IMR-90 (cell line): Measurements from ENCODE around the gene COL13A1. TPM values are rescaled to one million over a fixed set of nuclear protein-coding genes. Genes with fewer than 3 reads are reported as not detected.

Experiments
- ATAC-seq: fragments of 200-7000 bp; cut with Tn5 transposase; 2 replicates; pipeline ENCODE4 v1.9.1; 2020; ENCODE audit warnings: low read depth, mild to moderate bottlenecking, moderate library complexity
- BruUV-seq: library from RNA; stranded (reverse); fragments of 400-500 nt; replicated peaks from 2 replicates; lab custom pipeline; 2021; lab: Mats Ljungman, UMichigan
- CTCF ChIA-PET: fragments of 300-600 bp; formaldehyde crosslinking; extraction: SDS; loops from one replicate; lab custom pipeline; 2021; ENCODE audit warnings: antibody characterized with exemption; lab: Yijun Ruan, JAX
- POLR2A ChIA-PET: fragments of 300-600 bp; sonication (Branson Sonifier 250); formaldehyde crosslinking; loops from one replicate; lab custom pipeline; 2022; ENCODE audit warnings: antibody characterized with exemption; ENCODE audit not compliant: unreplicated experiment; lab: Charles Lee
- DNase-seq: peaks from one replicate; pipeline ENCODE4 v3.0.0; 2013
- H2AFZ ChIP-seq: replicated peaks from 2 replicates; pipeline ENCODE3; 2013; ENCODE audit warnings: low read length, mild to moderate bottlenecking; ENCODE audit not compliant: poor library complexity
- H2AK5ac ChIP-seq: 2 replicates; pipeline ENCODE4 v1.6.1; 2013; ENCODE audit warnings: low read depth, low read length, inconsistent platforms
- H2AK9ac ChIP-seq: replicated peaks from 2 replicates; pipeline ENCODE3; 2013; ENCODE audit warnings: mild to moderate bottlenecking, low read depth, low read length, moderate library complexity; ENCODE audit not compliant: poor library complexity
- H2BK120ac ChIP-seq: 2 replicates; pipeline ENCODE4 v1.6.1; 2013; ENCODE audit warnings: low read depth, low read length, inconsistent platforms
- H2BK15ac ChIP-seq: 3 replicates; pipeline ENCODE4 v1.6.1; 2013; ENCODE audit warnings: low read depth, low read length, inconsistent platforms
- H2BK20ac ChIP-seq: 2 replicates; pipeline ENCODE4 v1.6.1; 2013; ENCODE audit warnings: low read depth, mild to moderate bottlenecking, inconsistent platforms, low read length, moderate library complexity
- H2BK5ac ChIP-seq: 2 replicates; pipeline ENCODE4 v1.6.1; 2013; ENCODE audit warnings: mild to moderate bottlenecking, low read depth, low read length, inconsistent platforms; ENCODE audit not compliant: poor library complexity, severe bottlenecking
- H3K14ac ChIP-seq: replicated peaks from 2 replicates; pipeline ENCODE4 v1.6.1; 2013; ENCODE audit warnings: low read depth, low read length, inconsistent platforms
- H3K18ac ChIP-seq: 2 replicates; pipeline ENCODE4 v1.6.1; 2013; ENCODE audit warnings: low read depth, low read length, control low read depth
- H3K23ac ChIP-seq: 2 replicates; pipeline ENCODE4 v1.6.1; 2013; ENCODE audit warnings: low read depth, low read length, inconsistent platforms
- H3K27ac ChIP-seq: 2 replicates; pipeline ENCODE4 v1.5.1; 2013; ENCODE audit warnings: mild to moderate bottlenecking, control low read depth, low read length; ENCODE audit not compliant: insufficient read depth
- H3K27me3 ChIP-seq: 2 replicates; pipeline ENCODE4 v1.6.1; 2013; ENCODE audit warnings: low read length; ENCODE audit not compliant: control insufficient read depth, insufficient read depth
- H3K36me3 ChIP-seq: 2 replicates; pipeline ENCODE4 v1.6.1; 2013; ENCODE audit warnings: low read length, mixed read lengths; ENCODE audit not compliant: control insufficient read depth, insufficient read depth
- H3K4ac ChIP-seq: 2 replicates; pipeline ENCODE4 v1.6.1; 2013; ENCODE audit warnings: low read depth, low read length, inconsistent platforms
- H3K4me1 ChIP-seq: 2 replicates; pipeline ENCODE4 v1.6.1; 2013; ENCODE audit warnings: low read length, mixed read lengths; ENCODE audit not compliant: control insufficient read depth, insufficient read depth
- H3K4me2 ChIP-seq: 2 replicates; pipeline ENCODE4 v1.6.1; 2013; ENCODE audit warnings: low read depth, mild to moderate bottlenecking, control low read depth, low read length, moderate library complexity
- H3K4me3 ChIP-seq: 2 replicates; pipeline ENCODE4 v1.5.1; 2013; ENCODE audit warnings: low read depth, mild to moderate bottlenecking, control low read depth, low read length, moderate library complexity; ENCODE audit not compliant: insufficient read depth
- H3K56ac ChIP-seq: 2 replicates; pipeline ENCODE4 v1.6.1; 2013; ENCODE audit warnings: low read length, inconsistent platforms; ENCODE audit not compliant: insufficient read depth; ENCODE audit errors: extremely low read depth
- H3K79me1 ChIP-seq, 2 experiments: 2 replicates each; pipeline ENCODE4 v1.6.1; 2013; ENCODE audit warnings: low read length in 2 of 2, inconsistent platforms in 1 of 2, low read depth in 1 of 2
- H3K9ac ChIP-seq: 2 replicates; pipeline ENCODE4 v1.6.1; 2013; ENCODE audit warnings: low read depth, low read length, control low read depth
- H3K9me1 ChIP-seq: 2 replicates; pipeline ENCODE4 v1.6.1; 2013; ENCODE audit warnings: low read length, inconsistent platforms; ENCODE audit not compliant: insufficient read depth
- H3K9me3 ChIP-seq: 2 replicates; pipeline ENCODE4 v1.6.1; 2013; ENCODE audit warnings: low read length; ENCODE audit not compliant: control insufficient read depth, insufficient read depth
- H4K20me1 ChIP-seq: 2 replicates; pipeline ENCODE4 v1.6.1; 2013; ENCODE audit warnings: low read length, inconsistent platforms; ENCODE audit not compliant: insufficient read depth
- H4K5ac ChIP-seq: 2 replicates; pipeline ENCODE4 v1.6.1; 2013; ENCODE audit warnings: mild to moderate bottlenecking, low read depth, low read length, control low read depth
- H4K8ac ChIP-seq, 2 experiments: 2 replicates each; pipeline ENCODE4 v1.6.1; 2013; ENCODE audit warnings: low read depth in 2 of 2, low read length in 2 of 2, control low read depth in 1 of 2, inconsistent platforms in 1 of 2
- H4K91ac ChIP-seq: 2 replicates; pipeline ENCODE4 v1.6.1; 2013; ENCODE audit warnings: low read depth, low read length, inconsistent platforms; ENCODE audit not compliant: insufficient read depth
- BHLHE40 ChIP-seq: fragments of 150-350 bp; IDR thresholded peaks from 2 replicates; pipeline ENCODE4 v1.6.1; 2016; ENCODE audit warnings: mild to moderate bottlenecking, low read depth, low read length
- CTCF ChIP-seq: conservative IDR thresholded peaks from 2 replicates; pipeline ENCODE4 v1.5.1; 2012; ENCODE audit warnings: mild to moderate bottlenecking, low read depth, low read length, improper control_type of control experiment
- ELK1 ChIP-seq: fragments of 150-350 bp; IDR thresholded peaks from 2 replicates; pipeline ENCODE4 v1.6.1; 2016; ENCODE audit warnings: low read depth, mild to moderate bottlenecking, low read length, moderate library complexity, borderline replicate concordance
- FOS ChIP-seq: fragments of 150-350 bp; IDR thresholded peaks from 2 replicates; pipeline ENCODE4 v1.6.1; 2016; ENCODE audit warnings: low read depth, low read length
- MAFK ChIP-seq: IDR thresholded peaks from 2 replicates; pipeline ENCODE4 v1.6.1; 2012; ENCODE audit warnings: low read depth, low read length, improper control_type of control experiment
- MXI1 ChIP-seq: IDR thresholded peaks from 2 replicates; pipeline ENCODE4 v1.6.1; 2012; ENCODE audit warnings: low read depth, mild to moderate bottlenecking, low read length, moderate library complexity, borderline replicate concordance
- POLR2A ChIP-seq: IDR thresholded peaks from 2 replicates; pipeline ENCODE4 v1.6.1; 2012; ENCODE audit warnings: mild to moderate bottlenecking, low read depth, low read length
- RAD21 ChIP-seq: IDR thresholded peaks from 2 replicates; pipeline ENCODE4 v1.6.1; 2012; ENCODE audit warnings: low read length, improper control_type of control experiment
- RCOR1 ChIP-seq: IDR thresholded peaks from 2 replicates; pipeline ENCODE4 v1.6.1; 2012; ENCODE audit warnings: mild to moderate bottlenecking, low read length, improper control_type of control experiment; ENCODE audit not compliant: insufficient replicate concordance
- USF2 ChIP-seq: fragments of 150-350 bp; IDR thresholded peaks from 2 replicates; pipeline ENCODE4 v1.6.1; 2017; ENCODE audit warnings: mild to moderate bottlenecking, antibody characterized with exemption, low read length, low read depth
- WGBS, 2 experiments: methylation state at CpG; one replicate each; pipeline versions ENCODE4 v1.1.5 to v1.1.7; 2013; ENCODE audit warnings: missing lambda C conversion rate in 2 of 2; ENCODE audit not compliant: insufficient read length in 1 of 2; ENCODE audit errors: extremely low coverage in 2 of 2; 5-methylcytosine and 5-hydroxymethylcytosine counted together
- dilution Hi-C: fragments of 300-500 bp; cut with HindIII; formaldehyde crosslinking; loops from one replicate; pipeline ENCODE4 v1.14.3; 2018; ENCODE audit warnings: low sequenced_read_pairs; ENCODE audit not compliant: unreplicated experiment
- in situ Hi-C: fragments of 300-500 bp; cut with MboI; formaldehyde crosslinking; loops from 3 replicates; pipeline ENCODE4 v1.14.3; 2019; ENCODE audit warnings: low sequenced_read_pairs, inconsistent platforms, mixed read lengths
- intact Hi-C: fragments of 100-400 bp; cut with micrococcal nuclease; formaldehyde crosslinking; loops from 2 replicates; pipeline ENCODE4 v1.10.0; 2022
- polyA plus RNA-seq, 3 experiments: library from polyadenylated mRNA; depleted of rRNA; stranded (reverse); fragments of >200 nt; gene quantifications; 2 replicates each; pipeline ENCODE4 v1.2.3, GENCODE V29; 2012; ENCODE audit warnings: low replicate concordance in 1 of 3
- total RNA-seq: library from RNA; depleted of rRNA; stranded (reverse); fragments of >200 nt; gene quantifications from 2 replicates; pipeline ENCODE4 v1.2.3, GENCODE V29; 2012

COL13A1 gene
- total and polyA plus RNA-seq, 2 of the 4 experiments (the other 2 are of a cell fraction): 12.2 to 31.3 TPM

GRCh38 chr10:69804775-69805174, 3.1 kb downstream of the COL13A1 start:
- Histone ChIP-seq H4K20me1 (0 out of 2 replicates have a peak, but pooled peaks cover 8% of the 10 kb centered on the region), H3K9me1 (peaks cover 32% of the 10 kb centered on the region), H4K8ac (no peak overlapping the region), H3K23ac (0 out of 2 replicates have a peak overlapping the region, but pooled peaks have one; percentile 24), H3K36me3 (no peaks in the 10 kb centered on the region), H3K14ac (peak overlapping the region; percentile 12; the same call in 1 of the 2 replicates), H3K79me1 (peaks cover 27 to 73% of the 10 kb centered on the region in 2 experiments), H3K4ac (peak overlapping the region; percentile 70; the same call in 1 of the 2 replicates), H2BK15ac (no peak overlapping the region; the same call in 2 of the 3 replicates), H2AFZ (no peak overlapping the region), H2AK9ac (no peak overlapping the region), H3K9me3 (no peaks in the 10 kb centered on the region), H2BK5ac (no peak overlapping the region), H3K18ac (no peak overlapping the region), H2BK120ac (peak overlapping the region; percentile 64; the same call in 1 of the 2 replicates), H2AK5ac (peak overlapping the region; percentile 15; the same call in 1 of the 2 replicates), H3K56ac (no peak overlapping the region), H3K27ac (no peak overlapping the region), H3K27me3 (no peaks in the 10 kb centered on the region), H3K4me1 (peaks cover 27% of the 10 kb centered on the region), H3K4me3 (no peak overlapping the region), H2BK20ac (peak overlapping the region; percentile 50; the same call in 1 of the 2 replicates), H3K9ac (no peak overlapping the region), H4K91ac (peak overlapping the region; percentile 46; the same call in 1 of the 2 replicates), H4K5ac (no peak overlapping the region), H3K4me2 (no peak overlapping the region)
- POLR2A ChIA-PET: interaction anchor here (0.6 kb wide), 1 partner anchor 158 kb away, joined by 5 read pairs; no protein-coding TSS in a partner anchor
- intact Hi-C loops: loop anchor here (5.0 to 10.0 kb wide), 3 partner anchors 63 to 340 kb away; partner anchors contain the start of gene TYSND1
- 67% methylated on average over 5 of the region's 6 CpGs; no CpG with 5 or more reads in 1 of the 2 experiments for WGBS, 2 experiments
- no peak for TF ChIP-seq POLR2A
- TF ChIP-seq CTCF: no peak
- TF ChIP-seq MXI1: no peak
- TF ChIP-seq ELK1: no peak
- TF ChIP-seq BHLHE40: no peak
- TF ChIP-seq RAD21: no peak
- TF ChIP-seq FOS: no peak
- no peak for TF ChIP-seq RCOR1
- TF ChIP-seq USF2: no peak
- TF ChIP-seq MAFK: no peak
- ATAC-seq: no peak
- no peak for DNase-seq
- CTCF ChIA-PET: interaction anchor here (0.6 kb wide), 2 partner anchors 155 to 277 kb away, joined by 3 to 4 read pairs; no protein-coding TSS in a partner anchor
- dilution Hi-C loops: no loop called here
- in situ Hi-C loops: loop anchor here (10.0 kb wide), 1 partner anchor 160 kb away; no protein-coding TSS in a partner anchor
- BruUV-seq: no TSS peak
